Left ventricle myocardium inferior (tissue), 1 donor: ENCODE data around the gene DGLUCY. TPM values are rescaled to one million over a fixed set of nuclear protein-coding genes. Genes with fewer than 3 reads are reported as not detected.
"Not testable (repeated sequence)": the region's sequence is repeated elsewhere in the genome, so short reads cannot be mapped to it uniquely, and the experiment has no call there.

Experiments
- DNase-seq: peaks from one replicate; pipeline ENCODE4 v3.0.0-alpha.2; 2020
- H3K27ac ChIP-seq: fragments of 200-600 bp; replicated peaks from 2 replicates; pipeline ENCODE4 v1.8.0; 2021
- H3K27me3 ChIP-seq: fragments of 200-600 bp; 2 replicates; pipeline ENCODE4 v1.8.0; 2021; ENCODE audit warnings: low read depth
- H3K36me3 ChIP-seq: fragments of 200-600 bp; 2 replicates; pipeline ENCODE4 v1.8.0; 2021
- H3K4me1 ChIP-seq: fragments of 200-600 bp; 2 replicates; pipeline ENCODE4 v1.8.0; 2021
- H3K4me3 ChIP-seq: fragments of 200-600 bp; 2 replicates; pipeline ENCODE4 v1.8.0; 2021; ENCODE audit warnings: mild to moderate bottlenecking, moderate library complexity
- H3K9me3 ChIP-seq: fragments of 200-600 bp; replicated peaks from 2 replicates; pipeline ENCODE4 v1.8.0; 2021
- intact Hi-C: fragments of 100-400 bp; cut with micrococcal nuclease; formaldehyde crosslinking; loops from one replicate; pipeline ENCODE4 v1.11.0; 2022
- total RNA-seq: library from RNA; stranded (reverse); fragmentation: NEBNext Ultra II Directional; extraction: Animal tissue kit (Norgen Biotek cat#: 25700); gene quantifications from one replicate; pipeline ENCODE4 v1.2.1, GENCODE V29; 2021
- TF ChIP-seq, protein P1 (sequence below): fragments of 200-600 bp; IDR thresholded peaks from 2 replicates; pipeline ENCODE4 v1.8.0; 2021; ENCODE audit warnings: antibody characterized with exemption, mild to moderate bottlenecking, borderline replicate concordance
- donor health status: DM: no; HTN: yes; CAD: no; lungs with severe emphysema.

DGLUCY gene
- total RNA-seq, 1 donor from 2014 or later, result 220 TPM

GRCh38 chr14:91265404-91265803, 151.5 kb downstream of the DGLUCY start:
- TF ChIP-seq, protein P1, sequence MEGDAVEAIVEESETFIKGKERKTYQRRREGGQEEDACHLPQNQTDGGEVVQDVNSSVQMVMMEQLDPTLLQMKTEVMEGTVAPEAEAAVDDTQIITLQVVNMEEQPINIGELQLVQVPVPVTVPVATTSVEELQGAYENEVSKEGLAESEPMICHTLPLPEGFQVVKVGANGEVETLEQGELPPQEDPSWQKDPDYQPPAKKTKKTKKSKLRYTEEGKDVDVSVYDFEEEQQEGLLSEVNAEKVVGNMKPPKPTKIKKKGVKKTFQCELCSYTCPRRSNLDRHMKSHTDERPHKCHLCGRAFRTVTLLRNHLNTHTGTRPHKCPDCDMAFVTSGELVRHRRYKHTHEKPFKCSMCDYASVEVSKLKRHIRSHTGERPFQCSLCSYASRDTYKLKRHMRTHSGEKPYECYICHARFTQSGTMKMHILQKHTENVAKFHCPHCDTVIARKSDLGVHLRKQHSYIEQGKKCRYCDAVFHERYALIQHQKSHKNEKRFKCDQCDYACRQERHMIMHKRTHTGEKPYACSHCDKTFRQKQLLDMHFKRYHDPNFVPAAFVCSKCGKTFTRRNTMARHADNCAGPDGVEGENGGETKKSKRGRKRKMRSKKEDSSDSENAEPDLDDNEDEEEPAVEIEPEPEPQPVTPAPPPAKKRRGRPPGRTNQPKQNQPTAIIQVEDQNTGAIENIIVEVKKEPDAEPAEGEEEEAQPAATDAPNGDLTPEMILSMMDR, result no peak
- Histone ChIP-seq H3K9me3 (peaks cover 6% of the 10 kb centered on the region), H3K36me3 (no peaks in the 10 kb centered on the region), H3K27ac (no peak overlapping the region), H3K4me1 (peaks cover 25% of the 10 kb centered on the region), H3K27me3 (peaks cover 42% of the 10 kb centered on the region), H3K4me3 (no peak overlapping the region)
- intact Hi-C loops, result no loop called here
- DNase-seq, result no peak

DNA sequence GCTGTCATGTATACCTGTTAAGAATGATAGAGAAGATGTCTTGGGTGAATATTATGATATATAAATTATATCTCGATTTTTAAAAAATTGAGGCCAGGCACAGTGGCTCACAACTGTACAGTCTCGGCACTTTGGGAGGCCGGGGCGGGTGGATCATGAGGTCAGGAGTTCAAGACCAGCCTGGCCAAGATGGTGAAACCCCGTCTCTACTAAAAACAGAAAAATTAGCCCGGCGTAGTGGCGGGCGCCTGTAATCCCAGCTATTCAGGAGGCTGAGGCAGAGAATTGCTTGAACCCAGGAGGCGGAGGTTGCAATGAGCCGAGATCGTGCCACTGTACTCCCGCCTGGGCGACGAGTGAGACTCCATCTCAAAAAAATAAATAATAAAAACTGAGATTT, 152.4 kb downstream of the DGLUCY start:
- Histone ChIP-seq H3K4me1 (peaks cover 25% of the 10 kb centered on the region), H3K27me3 (peaks cover 36% of the 10 kb centered on the region)
- H3K27ac ChIP-seq, DNase-seq, intact Hi-C loops, H3K36me3 ChIP-seq, H3K9me3 ChIP-seq, H3K4me3 ChIP-seq: not testable (repeated sequence)

DNA sequence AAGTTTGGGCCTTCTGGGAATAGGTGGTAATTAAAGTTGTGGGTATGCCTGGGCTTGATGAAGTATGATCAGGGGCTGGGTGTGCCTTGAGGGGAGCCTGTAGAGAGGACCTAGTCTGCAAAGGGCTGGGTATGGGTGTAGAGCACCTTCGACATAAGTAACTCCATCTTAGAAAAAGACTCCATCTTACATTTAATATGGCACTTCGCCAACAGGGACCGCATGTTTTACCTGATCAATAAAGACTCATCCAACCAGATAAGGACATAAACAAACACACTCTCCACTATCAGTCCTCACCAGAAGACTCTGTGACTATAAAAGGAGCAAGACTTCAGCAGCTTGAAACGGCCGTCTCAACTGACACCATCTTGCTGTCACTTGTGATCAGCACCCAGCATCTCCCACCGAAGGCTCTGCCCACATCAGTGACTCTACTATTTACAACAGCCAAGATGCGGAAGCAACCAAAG, 154.1 kb downstream of the DGLUCY start:
- intact Hi-C loops, result no loop called here
- TF ChIP-seq, protein P1, result no peak
- H3K4me1 ChIP-seq, result peaks cover 25% of the 10 kb centered on the region
- no peak overlapping the region for H3K27ac ChIP-seq
- no peaks in the 10 kb centered on the region for H3K36me3 ChIP-seq
- DNase-seq, result no peak
- no peaks in the 10 kb centered on the region for H3K9me3 ChIP-seq
- peaks cover 24% of the 10 kb centered on the region for H3K27me3 ChIP-seq
- no peak overlapping the region for H3K4me3 ChIP-seq

DNA sequence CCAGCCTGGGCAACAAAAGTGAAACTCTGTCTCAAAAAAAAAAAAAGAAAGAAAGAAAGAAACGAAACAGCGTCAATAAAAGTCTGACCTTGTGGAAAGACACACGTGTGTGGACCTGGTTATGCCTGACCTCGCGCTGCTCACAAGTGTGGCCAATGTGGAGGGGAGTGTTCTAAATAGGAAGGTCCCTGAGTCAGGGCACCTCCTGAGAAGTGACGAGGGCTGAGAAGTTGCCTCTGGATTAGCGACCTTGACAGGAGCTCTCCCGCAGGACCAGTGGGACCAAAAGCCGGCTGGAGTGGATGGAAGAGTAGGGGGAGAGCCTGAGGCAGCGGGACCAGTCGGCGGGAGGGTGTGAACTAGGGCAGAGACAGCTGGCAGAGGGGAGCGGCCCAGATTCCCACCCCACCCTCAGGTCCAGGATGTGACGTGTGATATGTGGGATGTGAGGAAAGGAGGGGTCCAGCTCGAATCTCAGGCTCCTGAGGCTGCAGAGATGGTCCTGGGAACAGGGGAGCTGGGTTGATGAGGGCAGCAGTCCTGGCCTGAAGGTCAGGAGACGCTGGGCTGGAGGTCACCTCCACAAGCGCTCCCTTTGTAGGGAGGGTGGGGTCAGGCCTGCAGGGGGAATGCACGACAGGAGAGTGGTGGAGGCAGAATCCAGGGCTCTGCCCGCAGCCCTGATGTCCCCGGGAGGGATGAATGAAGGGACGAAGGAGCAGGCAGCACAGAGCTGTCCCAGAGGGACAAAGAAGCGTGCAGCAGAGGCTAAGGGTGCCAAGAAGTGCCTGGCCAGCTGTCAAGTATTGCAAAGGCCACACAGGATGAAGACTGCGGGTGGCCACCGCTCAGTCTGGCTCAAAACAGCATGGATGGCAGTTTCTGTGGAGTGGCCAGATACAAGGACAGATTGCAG, 155.5 kb downstream of the DGLUCY start:
- H3K27ac ChIP-seq, result no peak overlapping the region
- TF ChIP-seq, protein P1, result no peak
- DNase-seq, result no peak
- H3K27me3 ChIP-seq, result peaks cover 11% of the 10 kb centered on the region
- H3K4me3 ChIP-seq, result peak overlapping the region; percentile 51
- no peaks in the 10 kb centered on the region for H3K36me3 ChIP-seq
- H3K9me3 ChIP-seq, result no peaks in the 10 kb centered on the region
- peaks cover 18% of the 10 kb centered on the region for H3K4me1 ChIP-seq
- intact Hi-C loops, result no loop called here

DNA sequence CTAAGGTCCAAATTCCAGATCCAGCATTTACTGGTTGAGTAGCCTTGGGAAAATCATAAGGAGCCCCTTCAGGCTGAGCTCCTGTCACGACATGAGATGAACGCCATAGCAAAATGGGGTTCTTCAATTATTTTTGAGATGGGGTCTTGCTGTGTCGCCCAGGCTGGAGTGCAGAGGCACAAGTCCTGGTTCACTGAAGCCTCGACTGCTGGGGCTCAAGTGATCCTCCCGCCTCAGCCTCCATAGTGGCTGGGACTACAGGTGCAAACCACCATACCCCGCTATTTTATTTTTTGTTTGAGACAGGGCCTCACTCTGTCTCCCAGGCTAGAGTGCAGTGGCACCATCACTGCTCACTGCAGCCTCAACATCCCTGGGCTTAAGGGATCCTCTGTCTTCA, 156.3 kb downstream of the DGLUCY start:
- TF ChIP-seq, protein P1, result no peak
- Histone ChIP-seq H3K4me1 (peaks cover 11% of the 10 kb centered on the region), H3K4me3 (no peak overlapping the region), H3K36me3 (no peaks in the 10 kb centered on the region), H3K27ac (no peak overlapping the region), H3K27me3 (peaks cover 2% of the 10 kb centered on the region), H3K9me3 (no peaks in the 10 kb centered on the region)
- DNase-seq, result no peak
- intact Hi-C loops, result no loop called here

DNA sequence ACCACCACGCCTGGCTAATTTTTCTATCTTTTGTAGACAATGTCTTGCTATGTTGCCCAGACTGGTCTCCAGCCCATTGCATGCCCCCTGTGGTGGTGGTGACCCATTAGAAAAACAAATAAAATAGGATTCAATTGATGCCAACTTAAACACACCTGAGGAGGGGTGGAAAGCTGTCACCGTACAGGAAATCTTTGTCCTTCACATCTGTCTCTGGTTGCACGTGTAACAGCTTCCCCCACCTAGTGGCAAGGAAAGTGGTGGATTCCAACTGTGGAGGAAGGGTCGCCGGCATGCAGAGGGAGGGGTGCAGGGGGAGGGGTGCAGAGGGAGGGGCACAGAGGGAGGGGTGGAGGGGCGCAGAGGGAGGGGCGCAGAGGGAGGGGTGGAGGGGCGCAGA, 156.7 kb downstream of the DGLUCY start:
- no peak for DNase-seq
- no peak overlapping the region for H3K4me3 ChIP-seq
- H3K9me3 ChIP-seq, result no peaks in the 10 kb centered on the region
- intact Hi-C loops, result no loop called here
- no peak overlapping the region for H3K27ac ChIP-seq
- no peaks in the 10 kb centered on the region for H3K36me3 ChIP-seq
- no peaks in the 10 kb centered on the region for H3K27me3 ChIP-seq
- peaks cover 11% of the 10 kb centered on the region for H3K4me1 ChIP-seq
- TF ChIP-seq, protein P1, result no peak
